Measurements from ENCODE around the gene PTBP1.
"Not testable (repeated sequence)": the region's sequence is repeated elsewhere in the genome, so short reads cannot be mapped to it uniquely, and the experiment has no call there.

PTBP1 gene

GRCh38 chr19:812049-812746, 14.9 kb downstream of the PTBP1 start:
- no peak for DNase-seq

GRCh38 chr19:812747-813218, 15.5 kb downstream of the PTBP1 start:
- no peak for DNase-seq

- DNase-seq = no peak
Observed at GRCh38 chr19:813219-814151, 16.2 kb downstream of the PTBP1 start.

- DNase-seq = no peak
Observed at GRCh38 chr19:814152-815078, 17.2 kb downstream of the PTBP1 start.

- no peak for DNase-seq
Observed at GRCh38 chr19:815079-815774, 18.0 kb downstream of the PTBP1 start.

GRCh38 chr19:815775-816499, 18.7 kb downstream of the PTBP1 start:
- no peak for DNase-seq

GRCh38 chr19:816500-816857, 19.2 kb downstream of the PTBP1 start:
- DNase-seq = no peak

- not testable (repeated sequence) for DNase-seq
Observed at GRCh38 chr19:820212-820611, 23.0 kb downstream of the PTBP1 start.

GRCh38 chr19:821231-821824, 24.1 kb downstream of the PTBP1 start:
- DNase-seq = no peak

- no peak for DNase-seq
Observed at GRCh38 chr19:821825-822503, 24.7 kb downstream of the PTBP1 start, which contains the start of gene PLPPR3. Gene PLPPR3 (minus strand): TSS chr19:821955. CDS start chr19:821559, 396 bp downstream.

GRCh38 chr19:823565-824121, 26.4 kb downstream of the PTBP1 start:
- peak in 1 of 2 experiments; percentile 22 for DNase-seq

GRCh38 chr19:824885-825284, 27.6 kb downstream of the PTBP1 start:
- no peak for DNase-seq

GRCh38 chr19:825897-826644, 28.8 kb downstream of the PTBP1 start:
- no peak for DNase-seq

GRCh38 chr19:827314-827709, 30.1 kb downstream of the PTBP1 start:
- DNase-seq = no peak

- DNase-seq = peak; percentile 87 to 88
Observed at GRCh38 chr19:827710-828321, 30.6 kb downstream of the PTBP1 start, which contains the start of gene AZU1. Gene AZU1 (plus strand): TSS chr19:827837. CDS start chr19:827847, 10 bp downstream.

- no peak for DNase-seq
Observed at GRCh38 chr19:829129-829758, 32.0 kb downstream of the PTBP1 start.

GRCh38 chr19:831407-832369, 34.4 kb downstream of the PTBP1 start:
- DNase-seq = no peak

All from AML-193 (cell line).